SU-DHL-6 (cell line): ENCODE measurements around the gene RASGRF2.

Experiments used
- H2AFZ ChIP-seq: fragments of 200-600 bp; sonication (generic); 2 replicates; pipeline ENCODE4 v1.6.1; 2014; ENCODE audit warnings: low read depth, mild to moderate bottlenecking, moderate library complexity, mixed read lengths, antibody characterized with exemption, low read length; ENCODE audit not compliant: severe bottlenecking
- H3F3A ChIP-seq: fragments of 200-600 bp; shearing (Covaris generic); 2 replicates; pipeline ENCODE4 v1.6.0; 2016; ENCODE audit warnings: antibody characterized with exemption, mild to moderate bottlenecking; ENCODE audit not compliant: insufficient read depth
- H3K27ac ChIP-seq: fragments of 200-600 bp; sonication (generic); 2 replicates; pipeline ENCODE4 v1.5.1; 2016; ENCODE audit warnings: low read depth, mild to moderate bottlenecking, low read length, moderate library complexity, mixed read lengths
- H3K27me3 ChIP-seq: fragments of 200-600 bp; sonication (generic), shearing (Covaris generic); 2 replicates; pipeline ENCODE4 v1.6.0; 2014; ENCODE audit warnings: mild to moderate bottlenecking, low read length
- H3K36me3 ChIP-seq: fragments of 200-600 bp; sonication (generic); 2 replicates; pipeline ENCODE4 v1.6.1; 2014; ENCODE audit warnings: mild to moderate bottlenecking, low read length, mixed read lengths
- H3K4me2 ChIP-seq: fragments of 300-600, 200-600 bp; shearing (Covaris generic), sonication (generic); 2 replicates; pipeline ENCODE4 v1.6.0; 2014; ENCODE audit warnings: low read length, low read depth, mild to moderate bottlenecking; ENCODE audit not compliant: poor library complexity, severe bottlenecking
- H3K4me3 ChIP-seq: fragments of 200-600 bp; sonication (generic); 2 replicates; pipeline ENCODE4 v1.5.1; 2014; ENCODE audit warnings: antibody characterized with exemption, low read length, mild to moderate bottlenecking, mixed read lengths; ENCODE audit not compliant: insufficient read depth, poor library complexity, severe bottlenecking
- H3K79me2 ChIP-seq: fragments of 200-600 bp; sonication (generic); 2 replicates; pipeline ENCODE4 v1.6.1; 2014; ENCODE audit warnings: mild to moderate bottlenecking, low read length, moderate library complexity; ENCODE audit not compliant: insufficient read depth
- H3K9ac ChIP-seq: fragments of 200-600 bp; sonication (generic); 2 replicates; pipeline ENCODE4 v1.7.0; 2014; ENCODE audit warnings: mild to moderate bottlenecking, low read length
- H3K9me2 ChIP-seq: fragments of 200-600 bp; sonication (generic); replicated peaks from 2 replicates; pipeline ENCODE4 v1.6.1; 2014; ENCODE audit warnings: low read length; ENCODE audit not compliant: insufficient read depth
- H3K9me3 ChIP-seq: fragments of 200-600 bp; sonication (generic); 2 replicates; pipeline ENCODE4 v1.6.1; 2014; ENCODE audit warnings: low read length, mixed read lengths; ENCODE audit not compliant: insufficient read depth
- H4K20me1 ChIP-seq: fragments of 200-600 bp; sonication (generic); 2 replicates; pipeline ENCODE4 v1.6.1; 2014; ENCODE audit warnings: low read depth, mild to moderate bottlenecking, antibody characterized with exemption, low read length, moderate library complexity, mixed read lengths
- EZH2phosphoT487 ChIP-seq: fragments of 200-600 bp; sonication (generic), shearing (Covaris generic); conservative IDR thresholded peaks from 2 replicates; pipeline ENCODE4 v1.6.1; 2018; ENCODE audit warnings: mild to moderate bottlenecking, antibody characterized with exemption, low read length, moderate library complexity, mixed read lengths
- TF ChIP-seq, protein P1 (sequence below): fragments of 200-600 bp; sonication (generic); IDR thresholded peaks from one replicate; pipeline ENCODE4 v1.5.1; 2017; ENCODE audit warnings: antibody characterized with exemption, mild to moderate bottlenecking, low read length, moderate library complexity; ENCODE audit not compliant: insufficient read depth, poor library complexity, severe bottlenecking

RASGRF2 gene

DNA sequence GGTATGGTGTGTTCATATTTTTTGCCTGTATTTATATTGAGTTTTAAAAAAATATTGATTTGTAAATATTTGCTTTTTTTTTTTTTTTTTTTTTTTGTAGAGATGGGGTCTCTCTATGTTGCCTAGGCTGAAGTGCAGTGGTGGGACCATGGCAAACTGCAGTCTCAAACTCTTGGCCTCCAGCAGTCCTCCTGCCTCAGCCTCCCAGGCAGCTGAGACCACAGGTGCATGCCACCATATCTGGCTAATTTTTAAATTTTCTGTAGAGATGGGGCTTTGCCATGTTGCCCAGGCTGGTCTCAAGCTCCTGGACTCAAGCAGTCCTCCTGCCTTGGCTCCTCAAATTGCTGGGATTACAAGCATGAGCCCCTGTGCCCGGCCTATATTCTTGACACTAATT, 78.3 kb downstream of the RASGRF2 start:
- H3K27me3 ChIP-seq: no peaks in the 10 kb centered on the region

GRCh38 chr5:81044868-81045267, 84.7 kb downstream of the RASGRF2 start:
- Histone ChIP-seq H3K9me3 (no peaks in the 10 kb centered on the region), H3K27ac (no peak overlapping the region), H3K27me3 (no peaks in the 10 kb centered on the region), H4K20me1 (no peaks in the 10 kb centered on the region), H3K9me2 (no peaks in the 10 kb centered on the region), H3K36me3 (no peaks in the 10 kb centered on the region), H3K79me2 (no peaks in the 10 kb centered on the region), H2AFZ (no peak overlapping the region), H3K4me3 (no peak overlapping the region), H3K4me2 (no peak overlapping the region), H3K9ac (no peak overlapping the region), H3F3A (no peaks in the 10 kb centered on the region)
- TF ChIP-seq, protein P1, sequence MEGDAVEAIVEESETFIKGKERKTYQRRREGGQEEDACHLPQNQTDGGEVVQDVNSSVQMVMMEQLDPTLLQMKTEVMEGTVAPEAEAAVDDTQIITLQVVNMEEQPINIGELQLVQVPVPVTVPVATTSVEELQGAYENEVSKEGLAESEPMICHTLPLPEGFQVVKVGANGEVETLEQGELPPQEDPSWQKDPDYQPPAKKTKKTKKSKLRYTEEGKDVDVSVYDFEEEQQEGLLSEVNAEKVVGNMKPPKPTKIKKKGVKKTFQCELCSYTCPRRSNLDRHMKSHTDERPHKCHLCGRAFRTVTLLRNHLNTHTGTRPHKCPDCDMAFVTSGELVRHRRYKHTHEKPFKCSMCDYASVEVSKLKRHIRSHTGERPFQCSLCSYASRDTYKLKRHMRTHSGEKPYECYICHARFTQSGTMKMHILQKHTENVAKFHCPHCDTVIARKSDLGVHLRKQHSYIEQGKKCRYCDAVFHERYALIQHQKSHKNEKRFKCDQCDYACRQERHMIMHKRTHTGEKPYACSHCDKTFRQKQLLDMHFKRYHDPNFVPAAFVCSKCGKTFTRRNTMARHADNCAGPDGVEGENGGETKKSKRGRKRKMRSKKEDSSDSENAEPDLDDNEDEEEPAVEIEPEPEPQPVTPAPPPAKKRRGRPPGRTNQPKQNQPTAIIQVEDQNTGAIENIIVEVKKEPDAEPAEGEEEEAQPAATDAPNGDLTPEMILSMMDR: no peak
- no peak for TF ChIP-seq EZH2phosphoT487

More for the DNA sequence above, 78.3 kb downstream of the RASGRF2 start:
- Histone ChIP-seq H3K9me2 (no peaks in the 10 kb centered on the region), H3K4me3 (no peak overlapping the region), H3K36me3 (0 out of 2 replicates have a peak, but pooled peaks cover 4% of the 10 kb centered on the region), H3K4me2 (no peak overlapping the region), H3K9ac (no peak overlapping the region), H3K79me2 (no peaks in the 10 kb centered on the region), H4K20me1 (no peaks in the 10 kb centered on the region), H3F3A (no peaks in the 10 kb centered on the region), H2AFZ (no peak overlapping the region), H3K9me3 (0 out of 2 replicates have a peak, but pooled peaks cover 3% of the 10 kb centered on the region), H3K27ac (no peak overlapping the region)
- no peak for TF ChIP-seq EZH2phosphoT487
- TF ChIP-seq, protein P1: no peak

DNA sequence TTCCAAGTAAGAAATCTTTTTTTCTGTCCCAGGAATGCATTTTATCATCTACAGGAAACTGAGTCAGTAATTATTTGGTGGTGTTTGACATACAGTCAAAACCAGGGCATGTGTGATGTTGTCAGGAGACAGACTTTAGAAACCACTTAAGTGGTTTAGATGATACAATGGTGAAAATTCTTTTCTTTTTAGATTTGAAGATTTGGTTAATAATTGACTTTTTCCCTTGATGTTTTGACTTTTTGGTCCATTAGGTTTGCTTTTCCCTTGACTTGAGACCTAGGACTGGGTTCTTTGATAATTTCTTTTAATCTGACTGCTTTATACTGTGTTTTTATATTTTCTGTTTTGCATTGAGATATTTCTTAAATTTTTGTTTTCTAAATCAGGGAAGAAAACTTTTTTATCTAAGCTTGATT, 85.2 kb downstream of the RASGRF2 start:
- no peak overlapping the region for H3K4me2 ChIP-seq
- H3K79me2 ChIP-seq: no peaks in the 10 kb centered on the region
- H3K27me3 ChIP-seq: no peaks in the 10 kb centered on the region
- no peaks in the 10 kb centered on the region for H3K36me3 ChIP-seq
- TF ChIP-seq, protein P1: no peak
- no peak for TF ChIP-seq EZH2phosphoT487
- no peak overlapping the region for H3K4me3 ChIP-seq
- H3K9me3 ChIP-seq: no peaks in the 10 kb centered on the region
- H3K9ac ChIP-seq: no peak overlapping the region
- no peak overlapping the region for H3K27ac ChIP-seq
- no peaks in the 10 kb centered on the region for H3F3A ChIP-seq
- H3K9me2 ChIP-seq: no peaks in the 10 kb centered on the region
- no peaks in the 10 kb centered on the region for H4K20me1 ChIP-seq
- H2AFZ ChIP-seq: no peak overlapping the region
